Stimulated activated CD8-positive, alpha-beta memory T cell treated with anti-CD3 and anti-CD28 coated beads, Interleukin-7, amount 100 ng/mL, for 24 hours (primary cell): ENCODE measurements around the gene AKT3.
"Not testable (repeated sequence)": the region's sequence is repeated elsewhere in the genome, so short reads cannot be mapped to it uniquely, and the experiment has no call there.

Source experiments
- DNase-seq: peaks from one replicate; pipeline ENCODE4 v3.0.0-alpha.2; 2020; ENCODE audit warnings: low read depth

Gene AKT3

DNA sequence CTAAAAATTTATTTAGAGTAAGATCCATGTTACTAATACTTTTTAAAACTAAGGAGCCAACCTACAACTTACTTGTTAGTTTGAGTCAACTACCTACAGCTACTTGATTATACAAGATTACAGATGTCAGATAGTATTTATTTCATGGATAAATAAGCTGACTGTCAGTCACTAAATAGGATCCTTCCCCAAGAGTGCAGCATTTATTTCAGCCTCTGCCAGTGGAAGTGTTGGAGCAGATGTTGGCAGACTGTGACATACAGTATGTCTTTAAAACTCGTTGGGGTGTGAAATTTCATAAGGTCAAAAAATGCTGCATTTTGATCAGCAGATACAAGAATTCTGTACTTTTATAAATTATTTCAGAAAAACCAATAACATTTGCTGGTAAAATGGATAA is 156.2 kb downstream of the AKT3 start:
- no peak for DNase-seq

DNA sequence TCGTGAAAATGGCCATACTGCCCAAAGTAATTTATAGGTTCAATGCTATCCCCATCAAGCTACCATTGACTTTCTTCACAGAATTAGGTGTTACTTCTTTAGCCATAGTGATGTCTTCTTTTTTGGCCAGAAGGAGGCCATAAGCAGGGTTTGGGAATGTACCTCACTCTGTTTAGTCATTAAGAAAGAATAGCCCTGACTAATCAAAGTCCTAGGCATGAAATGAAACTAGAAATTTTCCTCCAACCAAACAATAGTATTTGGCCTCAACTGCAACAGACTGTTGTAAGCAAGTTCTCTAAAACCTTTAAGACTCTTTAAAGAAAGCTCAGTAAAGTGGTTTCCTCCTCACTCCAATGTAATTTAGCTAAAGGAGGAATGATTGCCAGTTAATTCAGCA is 163.9 kb downstream of the AKT3 start:
- DNase-seq = no peak

DNA sequence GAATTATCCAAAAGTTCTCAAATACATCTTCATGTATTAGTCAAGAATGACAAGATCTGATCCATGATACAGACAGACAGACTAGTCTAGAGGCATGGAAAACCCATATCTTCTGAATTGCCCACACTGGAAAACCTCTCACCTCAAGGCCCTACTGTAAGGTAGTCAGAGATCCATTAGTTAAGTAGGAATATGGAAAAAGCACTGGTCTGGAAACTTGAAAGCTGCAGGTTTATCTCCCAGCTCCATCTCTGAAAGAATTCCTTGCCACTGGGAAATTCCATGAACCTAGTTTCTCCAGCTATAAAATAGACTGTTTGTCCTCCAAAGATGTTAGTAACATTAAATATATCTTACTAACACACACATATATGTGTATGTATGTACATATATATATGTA is 169.2 kb downstream of the AKT3 start:
- no peak for DNase-seq

DNA sequence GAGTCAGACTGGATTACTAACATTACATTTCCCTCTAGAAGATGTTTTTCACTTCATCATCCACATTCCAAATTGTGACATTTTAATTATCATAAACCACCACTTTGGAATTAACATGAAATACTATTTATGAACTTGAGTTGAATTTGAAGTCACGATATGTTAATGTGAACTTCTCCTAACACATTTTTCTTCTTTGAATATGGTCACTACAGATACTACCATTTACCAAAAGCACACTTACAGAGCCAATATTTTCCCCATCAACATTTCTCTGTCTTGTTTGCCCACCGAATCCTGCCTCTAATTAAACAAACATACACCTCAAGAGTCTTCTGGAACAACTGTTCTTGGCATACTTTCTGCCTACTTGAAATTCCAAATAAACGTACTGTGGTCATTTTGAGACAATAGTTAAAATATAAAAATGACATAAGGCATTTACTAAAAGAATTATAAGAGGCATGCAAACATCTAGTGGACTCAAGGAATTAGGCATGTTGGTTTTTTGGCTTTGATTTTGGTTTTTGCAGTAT is 177.4 kb downstream of the AKT3 start:
- DNase-seq = no peak

DNA sequence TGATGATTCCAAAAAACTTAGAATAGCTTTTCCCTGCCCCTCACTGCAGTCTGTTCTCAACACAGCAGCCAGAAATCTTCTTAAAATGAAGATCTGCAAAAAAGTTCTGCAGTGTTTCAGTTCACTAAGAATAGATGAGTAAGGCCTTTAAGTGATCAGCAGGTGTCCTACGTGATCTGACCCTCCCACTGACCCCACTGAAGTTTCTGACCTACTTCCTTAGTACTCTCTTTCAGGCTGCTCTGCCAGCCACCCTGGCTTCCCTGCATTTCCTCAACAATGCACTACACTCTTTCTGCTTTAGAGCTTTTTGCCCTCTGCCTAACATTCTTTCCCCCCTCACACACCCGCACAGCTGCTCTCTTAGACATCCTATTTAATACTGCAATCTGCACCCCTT is 182.5 kb downstream of the AKT3 start:
- no peak for DNase-seq

DNA sequence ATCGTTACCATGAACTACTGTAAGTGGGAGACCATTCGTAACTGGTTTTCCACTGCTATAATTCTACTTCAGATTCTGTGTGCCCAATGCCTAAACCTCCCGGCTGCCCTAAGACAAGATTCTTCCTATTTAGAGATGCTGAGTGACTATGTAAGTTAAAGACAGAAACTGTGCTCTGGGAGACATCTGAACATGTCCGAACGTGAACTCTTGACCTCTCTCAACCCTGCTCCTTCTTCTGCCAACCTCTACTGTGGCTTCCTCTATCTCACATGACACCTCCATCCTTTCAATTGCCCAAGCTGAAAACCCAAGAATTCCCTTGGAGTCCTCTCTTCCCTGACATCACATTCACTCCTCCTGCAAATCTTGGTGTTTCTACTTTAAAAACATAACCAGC is 182.9 kb downstream of the AKT3 start:
- DNase-seq = no peak

DNA sequence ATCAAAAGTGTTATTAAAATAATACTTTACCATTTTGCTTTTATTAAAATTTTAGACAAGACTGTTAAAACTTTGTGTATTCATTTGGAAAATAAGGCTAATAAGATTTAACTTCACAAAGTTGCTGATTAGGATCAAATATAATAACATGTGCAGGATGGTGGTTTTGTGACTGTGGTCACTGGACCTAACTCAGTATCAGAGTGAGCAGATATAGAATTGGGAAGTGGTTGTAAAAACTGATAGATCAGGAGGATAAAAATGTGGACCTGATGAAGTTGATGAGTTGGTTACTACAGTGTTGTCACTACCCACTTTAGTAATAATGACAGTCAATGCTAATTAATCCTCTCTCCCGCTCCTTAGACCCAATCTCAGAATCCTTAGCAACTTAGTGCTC is 186.4 kb downstream of the AKT3 start:
- DNase-seq = no peak

DNA sequence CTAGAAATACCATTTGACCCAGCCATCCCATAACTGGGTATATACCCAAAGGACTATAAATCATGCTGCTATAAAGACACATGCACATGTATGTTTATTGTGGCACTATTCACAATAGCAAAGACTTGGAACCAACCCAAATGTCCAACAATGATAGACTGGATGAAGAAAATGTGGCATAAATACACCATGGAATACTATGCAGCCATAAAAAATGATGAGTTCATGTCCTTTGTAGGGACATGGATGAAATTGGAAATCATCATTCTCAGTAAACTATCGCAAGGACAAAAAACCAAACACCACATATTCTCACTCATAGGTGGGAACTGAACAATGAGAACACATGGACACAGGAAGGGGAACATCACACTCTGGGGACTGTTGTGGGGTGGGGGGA is 187.9 kb downstream of the AKT3 start:
- not testable (repeated sequence) for DNase-seq

DNA sequence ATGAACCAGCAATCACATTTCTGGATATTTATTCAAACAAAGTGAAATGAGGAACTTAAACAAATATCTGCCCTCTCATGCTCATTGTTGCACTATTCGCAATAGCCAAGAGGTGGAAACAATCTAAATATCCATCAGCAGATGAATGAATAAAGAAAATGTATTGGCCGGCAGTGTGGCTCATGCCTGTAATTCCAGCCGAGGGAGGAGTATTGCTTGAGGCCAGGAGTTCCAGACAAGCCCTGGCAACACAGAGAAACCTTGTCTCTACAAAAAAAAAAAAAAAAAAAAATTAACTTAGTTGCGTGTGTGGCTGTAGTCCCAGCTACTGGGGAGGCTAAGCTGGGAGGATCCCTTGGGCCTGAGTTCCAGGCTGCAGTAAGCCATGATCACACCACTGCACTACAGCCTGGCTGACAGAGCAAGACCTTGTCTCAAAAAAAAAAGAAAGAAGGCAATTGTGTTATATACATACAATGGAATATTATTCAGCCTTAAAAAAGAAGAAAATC is 191.4 kb downstream of the AKT3 start:
- DNase-seq = no peak

DNA sequence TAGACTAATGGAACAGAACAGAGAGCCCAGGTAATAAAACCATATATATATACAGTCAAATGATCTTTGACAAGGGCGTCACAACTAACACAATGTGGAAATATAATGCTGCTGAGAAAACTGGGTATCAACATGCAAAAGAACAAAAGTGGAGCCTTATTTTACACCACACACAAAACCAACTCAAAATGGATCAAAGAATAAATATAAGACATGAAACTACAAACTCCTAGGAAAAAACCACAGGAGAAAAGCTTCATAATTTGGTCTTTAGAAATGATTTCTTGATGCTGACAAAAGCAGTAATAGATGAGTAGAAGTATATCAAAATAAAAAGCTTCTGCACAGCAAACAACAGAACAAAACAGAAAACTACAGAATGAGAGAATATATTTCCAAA is 192.2 kb downstream of the AKT3 start:
- no peak for DNase-seq

DNA sequence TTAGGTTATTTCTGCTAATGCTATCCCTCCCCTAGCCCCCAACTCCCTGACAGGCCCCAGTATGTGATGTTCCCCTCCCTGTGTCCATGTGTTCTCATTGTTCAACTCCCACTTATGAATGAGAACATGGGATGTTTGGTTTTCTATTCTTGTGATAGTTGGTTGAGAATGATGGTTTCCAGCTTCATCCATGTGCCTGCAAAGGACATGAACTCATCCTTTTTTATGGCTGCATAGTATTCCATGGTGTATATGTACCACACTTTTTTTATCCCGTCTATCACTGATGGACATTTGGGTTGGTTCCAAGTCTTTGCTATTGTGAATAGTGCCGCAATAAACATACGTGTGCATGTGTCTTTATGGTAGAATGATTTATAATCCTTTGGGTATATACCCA is 200.5 kb downstream of the AKT3 start:
- not testable (repeated sequence) for DNase-seq

DNA sequence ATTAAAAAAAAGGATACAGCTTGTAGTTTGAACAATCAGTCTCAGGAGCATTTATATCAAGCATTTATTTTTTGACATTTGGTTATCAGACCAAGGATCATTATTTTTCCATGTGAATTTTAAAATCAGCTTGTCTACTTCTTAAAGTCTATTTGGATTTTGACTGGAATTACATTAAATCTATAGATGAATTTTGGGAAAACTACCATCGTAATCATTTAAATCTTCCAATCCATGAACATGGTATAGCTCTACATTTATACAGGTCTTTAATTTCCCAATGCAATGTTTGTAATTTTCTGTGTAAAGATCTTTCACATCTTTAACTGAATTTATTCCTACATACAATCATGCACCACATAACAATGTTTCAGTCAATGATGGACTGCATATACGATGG is 203.2 kb downstream of the AKT3 start:
- DNase-seq = no peak

DNA sequence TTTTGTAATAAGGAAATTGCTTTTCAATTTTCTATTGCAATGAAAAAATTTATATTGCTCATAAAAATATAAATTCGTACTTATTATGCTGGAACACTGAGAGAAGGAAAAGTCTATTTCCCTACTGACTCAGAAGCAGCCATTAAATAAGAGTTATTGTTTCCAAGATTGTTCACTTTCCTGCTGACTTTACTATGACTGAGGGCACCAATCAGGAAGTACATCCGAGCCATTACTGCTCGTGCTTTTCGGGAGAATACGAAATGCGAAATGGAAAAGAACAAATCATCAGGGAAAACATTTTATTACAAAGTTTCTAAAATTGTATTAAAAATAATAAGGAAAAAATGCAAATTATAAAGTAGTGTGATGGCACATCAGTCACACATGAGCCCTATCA is 204.8 kb downstream of the AKT3 start:
- DNase-seq = no peak

DNA sequence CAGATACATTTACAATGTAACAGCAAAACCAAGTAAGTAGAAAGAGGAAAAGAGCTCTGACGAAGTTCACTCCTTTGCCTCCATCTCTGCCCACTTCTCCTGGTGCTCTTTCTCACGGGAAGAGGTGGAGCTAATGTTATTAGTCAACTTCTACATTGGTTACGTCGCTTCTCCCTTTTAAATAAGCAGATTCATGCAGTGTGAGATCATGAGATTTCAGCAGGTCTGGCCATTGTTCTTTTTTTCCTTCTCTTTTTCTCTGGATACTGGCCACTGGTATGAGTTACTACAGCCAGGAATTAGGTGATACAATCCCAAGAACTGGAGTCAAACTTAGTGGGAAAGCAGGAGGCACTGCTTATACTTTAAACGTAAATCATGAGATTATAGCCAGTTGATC is 207.1 kb downstream of the AKT3 start:
- no peak for DNase-seq

DNA sequence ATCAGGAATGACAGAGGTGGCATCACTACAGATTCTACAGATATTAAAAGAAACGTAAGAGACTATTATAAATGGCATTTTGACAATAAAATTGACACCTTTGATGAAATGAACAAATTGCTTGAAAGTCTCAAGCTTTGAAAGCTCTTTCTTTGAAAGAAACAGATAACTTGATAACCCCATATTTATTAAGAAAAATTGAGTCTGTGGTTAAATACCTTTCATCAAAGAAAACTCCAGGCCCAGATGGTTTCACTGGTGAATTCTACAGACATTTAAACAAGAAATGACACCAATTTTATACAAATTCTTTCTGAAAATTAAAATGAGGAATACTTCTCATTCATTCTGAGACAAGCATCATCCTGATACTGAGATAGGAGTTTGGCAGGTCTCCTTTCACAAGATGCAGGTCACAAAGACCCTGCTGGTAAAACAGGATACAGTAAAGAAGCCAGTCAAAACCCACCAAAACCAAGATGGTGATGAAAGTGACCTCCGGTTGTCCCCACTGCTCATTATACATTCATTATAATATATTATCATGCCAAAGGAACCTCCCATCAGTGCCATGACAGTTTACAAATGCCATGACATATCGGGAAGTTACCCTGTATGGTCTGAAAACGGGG is 210.9 kb downstream of the AKT3 start:
- DNase-seq = no peak

DNA sequence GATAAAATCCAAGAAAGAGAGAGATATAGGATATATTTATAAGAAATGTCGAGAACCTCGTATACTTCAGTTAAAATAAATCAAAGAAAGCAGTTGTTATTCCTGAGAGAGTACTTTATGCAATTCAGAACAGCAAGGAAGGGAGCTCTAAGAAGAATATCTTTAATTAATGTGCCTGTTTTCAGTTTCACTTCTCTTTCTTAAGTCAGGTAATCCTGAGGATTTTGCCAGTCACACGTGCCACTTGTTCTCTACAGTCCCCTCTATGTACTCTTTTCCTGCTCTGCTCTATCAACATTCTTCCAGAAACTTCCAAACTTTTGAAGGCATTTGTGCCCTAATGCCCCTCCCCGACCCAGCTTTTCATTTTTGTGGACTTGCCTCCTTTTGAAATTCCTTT is 211.9 kb downstream of the AKT3 start:
- no peak for DNase-seq

DNA sequence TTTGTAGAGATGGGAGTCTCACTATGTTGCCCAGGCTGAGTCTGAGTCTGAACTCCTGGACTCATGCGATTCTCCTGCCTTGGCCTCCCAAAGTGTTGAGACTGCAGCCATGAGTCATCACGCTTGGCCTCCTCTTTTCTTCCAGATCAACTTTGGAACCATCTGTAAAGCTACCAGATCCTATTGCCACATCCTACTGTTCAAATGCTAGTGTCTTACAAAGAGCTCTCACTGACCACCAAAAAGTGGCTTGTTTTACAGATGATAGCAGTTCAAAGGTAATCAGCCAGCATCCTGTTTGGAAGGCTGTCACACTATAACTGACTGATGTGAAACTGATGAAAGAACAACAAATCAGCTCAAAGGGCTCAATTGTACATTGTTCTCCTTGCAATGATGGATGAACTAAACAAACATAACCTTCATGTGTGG is 221.6 kb downstream of the AKT3 start:
- no peak for DNase-seq

DNA sequence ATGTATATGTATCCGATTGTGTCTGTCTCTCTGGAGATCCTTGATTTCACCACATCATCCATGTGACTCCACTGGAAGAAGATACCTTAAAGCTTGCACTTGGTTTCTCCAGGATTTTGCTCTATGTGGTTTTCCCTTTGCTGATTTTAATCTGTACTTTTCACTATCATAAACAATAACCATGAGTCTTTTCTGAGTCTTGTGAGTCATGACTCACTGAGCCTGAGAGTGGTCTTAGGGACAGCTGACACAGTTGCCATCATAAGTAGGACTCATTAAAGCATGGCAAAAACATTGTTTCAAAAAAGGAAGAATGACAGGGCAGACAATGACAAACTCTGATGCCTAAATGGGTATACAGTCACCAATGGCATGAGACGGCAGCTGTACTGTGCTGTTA is 226.2 kb downstream of the AKT3 start:
- no peak for DNase-seq

DNA sequence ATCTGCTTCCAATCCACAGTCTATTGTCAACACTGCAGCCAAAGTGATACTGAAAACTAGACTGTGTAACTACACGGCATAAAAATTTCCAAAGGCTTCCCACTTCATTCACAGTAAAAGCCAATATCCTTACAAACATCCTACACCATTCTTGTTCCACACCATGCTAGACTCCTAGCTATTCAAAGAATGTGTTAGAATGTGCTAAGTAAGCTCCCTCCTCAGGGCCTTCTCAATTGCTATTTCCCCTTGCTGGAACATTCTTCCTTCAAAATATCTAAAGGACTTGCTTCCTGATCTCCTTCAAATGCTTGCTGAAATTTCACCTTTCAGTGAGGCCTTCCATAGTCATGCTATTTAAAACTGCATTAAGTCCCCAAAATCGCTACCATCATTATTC is 228.1 kb downstream of the AKT3 start:
- no peak for DNase-seq

DNA sequence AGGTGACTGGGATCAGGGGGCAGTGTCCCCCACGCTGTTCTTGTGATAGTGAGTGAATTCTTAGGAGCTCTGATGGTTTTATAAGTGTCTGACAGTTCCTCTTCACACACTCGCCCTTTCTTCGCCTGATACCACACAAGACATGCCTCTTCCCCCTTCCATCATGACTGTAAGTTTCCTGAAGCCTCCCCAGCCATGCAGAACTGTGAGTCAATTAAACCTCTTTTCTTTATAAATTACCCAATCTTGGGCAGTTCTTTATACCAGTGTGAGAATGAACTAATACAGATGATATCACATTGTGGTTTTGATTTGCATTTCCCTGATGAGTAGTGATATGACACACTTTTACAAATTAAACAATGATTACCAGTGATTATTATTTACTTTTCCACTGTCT is 229.9 kb downstream of the AKT3 start:
- no peak for DNase-seq

DNA sequence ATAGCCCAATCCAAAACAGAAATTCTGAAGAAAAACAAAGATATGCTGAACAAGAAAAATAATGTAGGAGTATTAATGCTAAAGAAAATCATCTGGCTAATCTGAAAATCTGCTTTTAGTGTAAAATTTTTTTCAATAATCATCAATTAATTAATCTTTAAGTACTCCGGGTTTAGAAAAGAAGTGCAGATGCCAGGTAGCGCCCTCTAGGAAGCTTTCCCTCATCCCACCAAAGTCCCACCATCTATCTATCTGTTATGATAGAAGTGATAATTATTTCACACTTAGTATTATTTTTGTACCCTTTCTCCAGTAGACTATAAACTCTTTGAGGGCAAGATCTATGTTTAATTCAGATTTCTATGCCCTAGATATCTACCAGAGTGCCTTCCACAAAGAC is 240.3 kb downstream of the AKT3 start:
- no peak for DNase-seq

DNA sequence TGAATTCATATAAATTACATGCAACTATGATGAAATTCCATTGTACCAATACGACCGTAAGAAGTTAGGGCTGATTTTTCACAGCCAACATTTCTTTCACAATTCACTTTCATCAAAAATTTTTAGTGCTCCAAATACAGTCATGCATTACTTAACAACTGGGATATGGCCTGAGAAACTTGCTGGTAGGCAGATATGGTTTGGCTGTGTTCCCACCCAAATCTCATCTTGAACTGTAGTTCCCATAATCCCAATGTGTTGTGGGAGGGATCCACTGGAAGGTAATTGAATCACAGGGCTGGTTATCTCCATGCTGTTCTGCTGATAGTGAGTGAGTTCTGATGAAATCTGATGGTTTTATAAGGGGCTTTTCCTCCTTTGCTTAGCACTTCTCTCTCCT is 244.4 kb downstream of the AKT3 start:
- no peak for DNase-seq

DNA sequence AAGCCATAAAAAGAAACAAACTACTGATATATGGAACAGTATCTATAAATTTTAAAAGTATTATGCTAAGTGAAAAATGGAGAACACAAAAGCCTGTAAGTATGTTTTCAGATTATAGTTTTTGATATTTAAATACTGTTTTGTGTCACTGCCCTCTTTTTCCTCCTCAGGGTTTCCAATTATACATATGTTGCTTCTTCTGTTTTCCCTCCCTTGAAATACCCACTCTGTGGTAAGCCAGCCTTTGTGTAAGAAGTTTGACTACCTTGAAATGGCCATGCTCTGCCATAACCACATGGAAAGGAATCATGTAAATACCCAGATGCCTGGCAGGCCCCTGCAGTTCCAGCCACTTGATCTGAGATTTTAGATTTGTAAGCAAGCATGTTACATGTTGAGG is 248.3 kb downstream of the AKT3 start:
- no peak for DNase-seq

DNA sequence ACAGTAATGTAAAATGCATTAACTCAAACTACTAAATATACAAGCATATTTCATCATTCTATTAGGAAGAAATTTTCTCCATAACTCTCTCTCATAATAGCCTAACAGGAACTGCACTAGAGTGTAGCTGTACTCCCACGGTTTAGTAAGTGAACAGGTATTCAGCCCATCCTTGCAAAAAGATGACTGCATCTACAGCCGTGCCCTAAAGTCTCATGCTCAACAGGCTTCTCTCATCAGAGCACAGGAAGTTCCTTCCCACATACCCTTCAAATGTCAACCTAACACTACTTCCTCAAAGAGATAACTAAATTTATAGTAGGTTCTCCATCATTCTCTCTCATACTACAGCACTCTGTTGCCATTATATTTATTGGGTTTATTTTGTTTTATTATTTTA is 251.6 kb downstream of the AKT3 start:
- no peak for DNase-seq
